CD4-positive, alpha-beta T cell treated with Interleukin-1 beta for 1 hour (primary cell): ENCODE data around the gene BBLN.
"Not testable (repeated sequence)": the region's sequence is repeated elsewhere in the genome, so short reads cannot be mapped to it uniquely, and the experiment has no call there.

Experiments used
- DNase-seq, 2 donors: peaks; one replicate each; pipeline ENCODE4 v3.0.0-alpha.2; 2020 to 2022

The BBLN gene

GRCh38 chr9:128124873-128125579 is 35.0 kb upstream of the BBLN start:
- peak; percentile 40 to 52 for DNase-seq

- DNase-seq, result no peak
These were observed 34.3 kb upstream of the BBLN start for GRCh38 chr9:128125580-128126354.

DNA sequence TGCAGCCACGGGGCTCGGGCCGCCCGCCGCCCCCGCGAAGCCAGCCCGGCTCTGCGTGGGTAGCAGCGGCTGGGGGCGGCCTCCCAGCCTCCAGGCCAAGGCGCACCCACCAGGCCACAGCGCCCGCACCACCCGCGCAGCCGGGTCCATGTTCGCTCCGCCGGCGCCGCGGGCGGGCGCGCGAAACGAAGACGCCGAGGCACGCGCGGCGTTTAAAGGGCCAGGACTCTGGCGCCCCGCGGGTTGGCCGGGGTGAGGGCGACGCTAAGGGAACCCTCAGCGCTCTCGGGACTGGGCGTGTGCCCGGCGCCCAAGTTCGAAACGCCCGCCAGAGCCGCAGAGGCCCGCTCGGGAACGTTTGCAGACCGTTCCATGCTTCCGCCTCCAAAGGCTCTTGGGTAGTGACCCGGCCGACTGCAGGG is 32.5 kb upstream of the BBLN start, which contains the start of gene PTGES2:
Gene PTGES2 (minus strand): TSS at position 162 of the 422 bp plus-strand sequence. CDS start 12 bp downstream, at position 150.
- DNase-seq, result peak; percentile 83 to 87

- DNase-seq, result peak; percentile 86 to 91
These were observed 31.9 kb upstream of the BBLN start for GRCh38 chr9:128127990-128128835.

DNA sequence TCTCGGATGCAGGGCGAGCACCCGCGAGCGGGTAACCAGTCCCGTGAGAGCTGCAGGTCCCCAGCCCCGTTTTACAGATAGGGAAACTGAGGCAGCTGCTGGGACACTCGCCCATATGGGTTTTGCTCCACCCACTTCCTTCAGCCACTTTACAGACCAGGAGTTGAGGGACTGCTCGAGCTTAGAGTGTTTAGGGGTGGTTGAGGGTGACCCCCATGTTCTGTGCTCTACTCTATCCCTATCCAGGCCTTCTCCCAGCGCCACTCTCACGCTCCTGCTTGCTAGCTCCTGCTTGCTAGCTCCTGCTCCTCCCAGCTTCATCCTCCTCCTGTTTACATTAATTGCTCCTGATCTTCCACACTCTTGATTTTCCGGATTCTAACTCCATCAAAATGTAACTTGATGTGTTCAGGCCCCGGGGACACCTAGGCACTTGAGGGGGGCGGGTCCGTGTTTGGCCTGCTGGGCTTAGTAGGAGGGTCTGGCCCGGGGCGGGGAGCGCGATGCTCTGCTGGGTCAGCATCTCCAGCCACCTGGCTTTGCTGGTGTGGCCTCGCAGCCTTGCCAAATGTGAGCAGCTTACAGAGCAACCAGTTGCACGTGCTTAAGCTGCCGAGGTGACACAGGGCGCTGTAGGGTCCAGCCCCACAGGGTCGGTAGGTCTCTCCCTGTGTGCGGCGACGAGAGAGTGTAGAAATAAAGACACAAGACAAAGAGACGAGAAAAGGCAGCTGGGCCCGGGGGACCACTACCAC is 31.1 kb upstream of the BBLN start:
- no peak for DNase-seq

DNA sequence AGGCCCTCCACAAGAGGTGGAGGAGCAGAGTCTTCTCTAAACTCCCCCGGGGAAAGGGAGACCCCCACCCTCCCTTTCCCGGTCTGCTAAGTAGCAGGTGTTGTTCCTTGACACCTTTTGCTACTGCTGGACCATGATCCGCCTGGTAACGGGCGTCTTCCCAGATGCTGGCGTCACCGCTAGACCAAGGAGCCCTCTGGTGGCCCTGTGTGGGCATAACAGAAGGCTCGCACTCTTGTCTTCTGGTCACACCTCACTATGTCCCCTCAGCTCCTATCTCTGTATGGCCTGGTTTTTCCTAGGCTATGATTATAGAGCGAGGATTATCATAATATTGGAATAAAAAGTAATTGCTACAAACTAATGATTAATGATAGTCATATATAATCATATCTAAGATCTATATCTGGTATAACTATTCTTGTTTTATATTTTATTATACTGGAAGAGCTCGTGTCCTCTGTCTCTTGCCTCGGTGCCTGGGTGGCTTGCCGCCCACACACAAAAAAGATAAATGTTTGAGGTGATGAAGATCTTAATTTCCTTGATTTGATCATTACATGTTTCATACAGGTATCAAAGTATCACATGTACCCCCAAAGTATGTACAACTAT is 30.0 kb upstream of the BBLN start:
- DNase-seq, result peak; percentile 61

DNA sequence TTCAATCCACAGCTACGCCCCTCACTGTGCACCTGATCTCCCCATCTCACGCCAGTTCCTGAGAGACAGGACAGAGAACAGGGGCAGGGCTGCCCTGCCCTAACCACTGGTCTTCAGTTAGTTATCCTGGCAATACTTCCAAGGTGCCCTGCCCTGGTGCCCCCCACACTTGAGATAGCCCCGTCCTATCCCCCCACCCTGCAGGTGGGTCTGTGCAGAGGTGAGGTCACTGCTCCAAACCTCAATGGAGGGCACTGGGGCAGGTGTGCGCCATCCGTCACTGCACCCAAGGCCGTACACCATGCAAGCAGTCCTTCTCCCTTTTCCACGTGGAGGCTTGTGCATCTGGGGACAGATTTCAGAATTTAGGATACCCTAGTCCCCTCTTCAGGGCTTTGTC is 29.4 kb upstream of the BBLN start:
- DNase-seq, result not testable (repeated sequence)

GRCh38 chr9:128131346-128131745 is 28.7 kb upstream of the BBLN start:
- DNase-seq, result not testable (repeated sequence)

DNA sequence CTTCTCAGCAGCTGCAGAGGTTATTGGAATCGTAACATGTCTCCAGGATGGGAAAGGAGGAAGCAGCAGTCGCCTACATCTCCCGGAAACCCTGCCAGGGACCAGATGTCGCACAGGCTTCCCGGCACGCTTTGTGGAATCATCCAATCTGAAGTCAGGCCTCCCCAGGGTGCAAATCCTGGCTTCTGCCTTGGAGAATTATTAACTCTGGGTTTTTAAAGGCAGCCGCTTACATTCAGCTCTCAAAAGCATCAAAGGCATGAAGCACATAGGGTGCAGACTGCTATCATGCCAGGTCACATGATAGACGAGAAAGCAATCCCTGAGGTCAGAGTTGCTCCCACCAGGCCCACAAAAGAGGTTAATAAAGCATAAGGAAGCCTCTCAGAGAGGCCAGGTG is 27.9 kb upstream of the BBLN start:
- not testable (repeated sequence) for DNase-seq

- DNase-seq, result not testable (repeated sequence)
These were observed 24.5 kb upstream of the BBLN start for GRCh38 chr9:128135561-128135960.

DNA sequence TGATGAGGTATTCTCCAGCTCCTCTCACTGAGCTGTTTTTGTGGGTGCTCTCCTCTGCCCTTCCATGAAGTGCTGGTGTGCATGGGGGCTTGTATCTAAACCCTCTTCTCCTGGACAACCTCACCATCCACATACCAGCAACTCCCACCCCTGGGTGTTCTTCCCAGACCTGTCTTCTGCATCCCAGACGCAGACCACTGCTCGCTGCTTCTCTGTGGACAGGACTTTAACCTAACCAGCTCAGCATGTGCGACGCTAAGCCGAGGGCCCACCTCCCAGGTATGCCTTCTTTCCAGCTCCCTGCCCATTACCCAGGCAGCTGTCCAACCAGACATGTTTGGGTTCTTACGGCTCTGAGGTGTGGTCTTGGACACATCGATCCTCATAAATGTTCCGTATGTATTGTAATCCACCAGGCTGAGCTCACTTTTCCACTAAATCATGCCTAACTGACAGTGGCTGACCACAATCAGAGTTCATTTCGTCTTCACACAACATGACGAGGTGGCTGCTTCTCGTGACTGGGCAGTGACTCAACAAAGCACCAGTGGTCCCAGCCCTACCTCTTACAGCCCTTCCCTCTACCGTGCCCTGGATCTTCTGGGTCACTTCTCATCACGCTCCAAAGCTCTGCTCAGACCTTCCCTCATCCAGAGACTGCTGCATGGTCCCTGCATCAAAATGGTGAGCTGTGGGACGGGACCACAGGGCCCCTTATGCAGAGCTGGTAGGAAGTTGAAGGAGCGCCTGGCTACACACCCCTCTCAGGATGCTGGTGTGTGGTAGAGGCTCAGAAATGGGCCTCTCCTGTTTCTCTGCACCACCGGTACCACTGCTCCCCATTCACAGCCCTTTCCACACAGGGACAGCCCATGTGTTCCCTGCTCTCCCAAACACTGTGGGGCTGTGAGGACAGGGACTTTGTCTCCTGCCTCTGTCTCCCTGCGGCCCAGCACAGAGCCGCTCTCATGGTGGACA is 23.0 kb upstream of the BBLN start:
- DNase-seq, result no peak

GRCh38 chr9:128138001-128138400 is 22.1 kb upstream of the BBLN start:
- no peak for DNase-seq

DNA sequence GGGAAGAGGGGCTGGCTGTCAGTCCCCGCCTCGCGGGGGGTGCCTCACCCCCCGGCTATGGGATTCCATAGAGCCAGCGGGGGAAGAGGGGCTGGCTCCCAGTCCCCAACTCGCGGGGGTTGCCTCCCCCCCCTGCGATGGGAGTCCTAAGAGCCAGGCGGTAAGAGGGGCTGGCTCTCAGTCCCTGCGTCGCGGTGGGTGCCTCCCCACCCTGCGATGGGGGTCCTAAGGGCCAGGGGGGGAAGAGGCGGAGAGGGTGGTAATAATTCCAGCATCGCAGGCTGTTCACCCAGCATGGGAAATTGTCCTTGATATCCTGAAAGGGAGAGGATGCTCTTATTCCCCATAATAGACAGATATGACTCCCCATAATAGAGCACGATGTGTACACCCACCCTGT is 20.4 kb upstream of the BBLN start:
- DNase-seq, result no peak

GRCh38 chr9:128141604-128142003 is 18.5 kb upstream of the BBLN start:
- DNase-seq, result no peak

DNA sequence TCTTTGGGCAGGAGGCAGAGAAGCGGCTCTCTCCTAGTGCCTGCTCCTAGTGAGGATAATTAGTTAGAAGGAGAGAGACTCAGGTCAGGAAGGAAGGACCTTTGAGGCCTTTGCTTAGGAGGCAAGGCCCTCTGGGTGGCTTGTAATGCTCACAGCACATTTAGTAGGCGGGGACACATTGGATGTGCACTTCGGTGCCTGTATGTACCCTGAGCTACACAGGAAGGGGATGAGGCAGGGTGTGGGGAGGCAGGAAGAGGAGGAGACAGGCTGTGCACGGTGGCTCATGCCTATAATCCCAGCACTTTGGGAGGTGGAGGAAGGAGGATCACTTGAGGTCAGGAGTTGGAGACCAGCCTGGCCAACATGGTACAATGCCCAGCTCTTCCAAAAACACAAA is 18.0 kb upstream of the BBLN start:
- no peak for DNase-seq

GRCh38 chr9:128142596-128142995 is 17.5 kb upstream of the BBLN start:
- no peak for DNase-seq

- no peak for DNase-seq
These were observed 16.4 kb upstream of the BBLN start for GRCh38 chr9:128143525-128144238.

- no peak for DNase-seq
These were observed 15.6 kb upstream of the BBLN start for GRCh38 chr9:128144239-128145181.

- DNase-seq, result no peak
These were observed 14.5 kb upstream of the BBLN start for GRCh38 chr9:128145536-128145935.
